KMS-11 (cell line): ENCODE measurements around the gene DDX59.

Source experiments
- H2AFZ ChIP-seq: fragments of 200-600 bp; sonication (generic); 2 replicates; pipeline ENCODE4 v1.6.1; 2016; ENCODE audit warnings: antibody characterized with exemption, mixed run types, low read depth
- H3K27ac ChIP-seq: fragments of 200-600 bp; sonication (generic); 2 replicates; pipeline ENCODE4 v1.6.1; 2016; ENCODE audit warnings: mild to moderate bottlenecking, mixed run types
- H3K27me3 ChIP-seq: fragments of 200-600 bp; sonication (generic); 2 replicates; pipeline ENCODE4 v1.6.1; 2017; ENCODE audit warnings: mild to moderate bottlenecking, low read depth, mixed run types, moderate library complexity; ENCODE audit not compliant: insufficient read depth
- H3K36me3 ChIP-seq: fragments of 200-600 bp; sonication (generic); 2 replicates; pipeline ENCODE4 v1.6.1; 2017; ENCODE audit warnings: mild to moderate bottlenecking, mixed run types; ENCODE audit not compliant: insufficient read depth
- H3K4me1 ChIP-seq: fragments of 200-600 bp; sonication (generic); 2 replicates; pipeline ENCODE4 v1.6.1; 2016; ENCODE audit warnings: mild to moderate bottlenecking, low read depth, mixed run types; ENCODE audit not compliant: poor library complexity, severe bottlenecking
- H3K4me2 ChIP-seq: fragments of 200-600 bp; sonication (generic); 2 replicates; pipeline ENCODE4 v1.7.0; 2016; ENCODE audit warnings: mild to moderate bottlenecking, mixed run types
- H3K4me3 ChIP-seq: fragments of 200-600 bp; sonication (generic); IDR thresholded peaks from 2 replicates; pipeline ENCODE4 v1.6.1; 2017; ENCODE audit warnings: low read depth, low read length, mixed read lengths; ENCODE audit not compliant: insufficient read depth
- H3K79me2 ChIP-seq: fragments of 200-600 bp; sonication (generic); 2 replicates; pipeline ENCODE4 v1.6.1; 2016; ENCODE audit warnings: low read depth, mixed run types; ENCODE audit not compliant: insufficient read depth
- H3K9ac ChIP-seq: fragments of 200-600 bp; sonication (generic); 2 replicates; pipeline ENCODE4 v1.6.1; 2016; ENCODE audit warnings: mild to moderate bottlenecking, mixed run types
- H4K20me1 ChIP-seq: fragments of 200-600 bp; sonication (generic); 2 replicates; pipeline ENCODE4 v1.6.1; 2016; ENCODE audit warnings: mild to moderate bottlenecking, mixed run types; ENCODE audit not compliant: insufficient read depth
- CTCF ChIP-seq: fragments of 200-600 bp; sonication (generic); conservative IDR thresholded peaks from 2 replicates; pipeline ENCODE4 v1.6.1; 2017; ENCODE audit warnings: low read depth, mild to moderate bottlenecking, antibody characterized with exemption, low read length, moderate library complexity, mixed read lengths

Gene DDX59

GRCh38 chr1:200619894-200620272 is 49.8 kb downstream of the DDX59 start:
- H3K4me1 ChIP-seq: peaks cover 33% of the 10 kb centered on the region
- peak overlapping the region; percentile 69 for H3K9ac ChIP-seq
- TF ChIP-seq CTCF: no peak
- H3K4me3 ChIP-seq: peak overlapping the region; percentile 89
- H2AFZ ChIP-seq: peak overlapping the region; percentile 72
- H3K36me3 ChIP-seq: no peaks in the 10 kb centered on the region
- no peaks in the 10 kb centered on the region for H3K27me3 ChIP-seq
- H4K20me1 ChIP-seq: no peaks in the 10 kb centered on the region
- peak overlapping the region; percentile 83 for H3K4me2 ChIP-seq
- H3K79me2 ChIP-seq: peaks cover 9% of the 10 kb centered on the region; the same call in 1 of the 2 replicates
- peak overlapping the region; percentile 42 for H3K27ac ChIP-seq

- Histone ChIP-seq H3K9ac (no peak overlapping the region), H3K36me3 (no peaks in the 10 kb centered on the region)
These were observed 58.9 kb downstream of the DDX59 start for GRCh38 chr1:200610846-200611245.

GRCh38 chr1:200602632-200603031 is 67.1 kb downstream of the DDX59 start:
- no peak for TF ChIP-seq CTCF
- Histone ChIP-seq H3K79me2 (no peaks in the 10 kb centered on the region), H3K36me3 (peaks cover 5% of the 10 kb centered on the region; the same call in 1 of the 2 replicates), H2AFZ (no peak overlapping the region), H3K4me1 (no peaks in the 10 kb centered on the region), H3K27me3 (no peaks in the 10 kb centered on the region), H3K9ac (no peak overlapping the region), H3K4me2 (no peak overlapping the region), H4K20me1 (no peaks in the 10 kb centered on the region), H3K4me3 (no peak overlapping the region), H3K27ac (no peak overlapping the region)

More at GRCh38 chr1:200610846-200611245, 58.9 kb downstream of the DDX59 start:
- no peak for TF ChIP-seq CTCF
- Histone ChIP-seq H3K4me3 (no peak overlapping the region), H3K27ac (no peak overlapping the region), H3K79me2 (no peaks in the 10 kb centered on the region), H3K27me3 (no peaks in the 10 kb centered on the region), H4K20me1 (no peaks in the 10 kb centered on the region), H3K4me2 (no peak overlapping the region), H3K4me1 (no peaks in the 10 kb centered on the region), H2AFZ (no peak overlapping the region)
